Natural killer cell (primary cell): ENCODE measurements around the gene CLEC4F. TPM values are rescaled to one million over a fixed set of nuclear protein-coding genes. Genes with fewer than 3 reads are reported as not detected.

Source experiments
- ATAC-seq, 3 donors: fragments of 150-1000 bp in 2 of 3; fragments of 200-7000 bp in 1 of 3; cut with Tn5 transposase; 1 replicate in 1 of 3; 2 replicates in 2 of 3; pipeline ENCODE4 v1.10.0; 2021; ENCODE audit warnings: mild to moderate bottlenecking in 2 of 3, moderate library complexity in 2 of 3
- DNase-seq, 2 donors: peaks; one replicate each; pipeline versions ENCODE4 v3.0.0 to v3.0.0-alpha.2; 2013 to 2021; ENCODE audit warnings: mixed read lengths in 1 of 2
- H3K27ac ChIP-seq: one replicate; pipeline ENCODE4 v1.5.1; 2013; ENCODE audit warnings: mild to moderate bottlenecking, low read length
- H3K27me3 ChIP-seq: one replicate; pipeline ENCODE4 v1.6.1; 2013; ENCODE audit warnings: low read length; ENCODE audit not compliant: control insufficient read depth, insufficient read depth
- H3K36me3 ChIP-seq: one replicate; pipeline ENCODE4 v1.6.1; 2013; ENCODE audit warnings: low read length; ENCODE audit not compliant: control insufficient read depth, insufficient read depth
- H3K4me1 ChIP-seq: one replicate; pipeline ENCODE4 v1.6.1; 2013; ENCODE audit warnings: low read length; ENCODE audit not compliant: control insufficient read depth, insufficient read depth
- H3K4me3 ChIP-seq: one replicate; pipeline ENCODE4 v1.5.1; 2013; ENCODE audit warnings: low read length
- H3K9me3 ChIP-seq: one replicate; pipeline ENCODE4 v1.6.1; 2013; ENCODE audit warnings: low read length; ENCODE audit not compliant: control insufficient read depth, insufficient read depth
- H3K27ac Mint-ChIP-seq, 2 donors: one replicate each; pipeline ENCODE4 v1.8.0; 2022; ENCODE audit warnings: mild to moderate bottlenecking in 2 of 2, mixed read lengths in 2 of 2, moderate library complexity in 1 of 2
- H3K27me3 Mint-ChIP-seq, 2 donors: one replicate each; pipeline ENCODE4 v1.8.0; 2022; ENCODE audit warnings: low read depth in 2 of 2, mixed read lengths in 2 of 2
- H3K36me3 Mint-ChIP-seq: one replicate; pipeline ENCODE4 v1.8.0; 2022; ENCODE audit warnings: mixed read lengths
- H3K4me1 Mint-ChIP-seq, 2 donors: one replicate each; pipeline ENCODE4 v1.8.0; 2022; ENCODE audit warnings: mixed read lengths in 2 of 2
- H3K4me3 Mint-ChIP-seq: one replicate; pipeline ENCODE4 v1.8.0; 2022; ENCODE audit warnings: mild to moderate bottlenecking, moderate library complexity, mixed read lengths
- H3K9me3 Mint-ChIP-seq, 2 donors: one replicate each; pipeline ENCODE4 v1.8.0; 2022; ENCODE audit warnings: mixed read lengths in 2 of 2
- WGBS: methylation state at CpG from one replicate; pipeline ENCODE4 v1.1.7; 2013; ENCODE audit warnings: missing lambda C conversion rate; ENCODE audit not compliant: insufficient coverage; 5-methylcytosine and 5-hydroxymethylcytosine counted together
- intact Hi-C: fragments of 100-400 bp; cut with micrococcal nuclease; formaldehyde crosslinking; loops from one replicate; pipeline ENCODE4 v1.14.2; 2022
- total RNA-seq, 4 donors: library from RNA; stranded (reverse); fragments of 120-200 nt in 1 of 4; gene quantifications; one replicate each; pipeline versions ENCODE4 v1.2.3 to v1.2.4, GENCODE V29; 2013 to 2022
- TF ChIP-seq, protein P1 (sequence below): fragments of 200-600 bp; IDR thresholded peaks from one replicate; pipeline ENCODE4 v1.8.0; 2022; ENCODE audit warnings: antibody characterized with exemption

Gene CLEC4F
- total RNA-seq, 3 donors from 2014 or later (not counting 1 experiment from before 2014, with no cell fraction given): 0.33 to 1.4 (median 0.39) TPM

DNA sequence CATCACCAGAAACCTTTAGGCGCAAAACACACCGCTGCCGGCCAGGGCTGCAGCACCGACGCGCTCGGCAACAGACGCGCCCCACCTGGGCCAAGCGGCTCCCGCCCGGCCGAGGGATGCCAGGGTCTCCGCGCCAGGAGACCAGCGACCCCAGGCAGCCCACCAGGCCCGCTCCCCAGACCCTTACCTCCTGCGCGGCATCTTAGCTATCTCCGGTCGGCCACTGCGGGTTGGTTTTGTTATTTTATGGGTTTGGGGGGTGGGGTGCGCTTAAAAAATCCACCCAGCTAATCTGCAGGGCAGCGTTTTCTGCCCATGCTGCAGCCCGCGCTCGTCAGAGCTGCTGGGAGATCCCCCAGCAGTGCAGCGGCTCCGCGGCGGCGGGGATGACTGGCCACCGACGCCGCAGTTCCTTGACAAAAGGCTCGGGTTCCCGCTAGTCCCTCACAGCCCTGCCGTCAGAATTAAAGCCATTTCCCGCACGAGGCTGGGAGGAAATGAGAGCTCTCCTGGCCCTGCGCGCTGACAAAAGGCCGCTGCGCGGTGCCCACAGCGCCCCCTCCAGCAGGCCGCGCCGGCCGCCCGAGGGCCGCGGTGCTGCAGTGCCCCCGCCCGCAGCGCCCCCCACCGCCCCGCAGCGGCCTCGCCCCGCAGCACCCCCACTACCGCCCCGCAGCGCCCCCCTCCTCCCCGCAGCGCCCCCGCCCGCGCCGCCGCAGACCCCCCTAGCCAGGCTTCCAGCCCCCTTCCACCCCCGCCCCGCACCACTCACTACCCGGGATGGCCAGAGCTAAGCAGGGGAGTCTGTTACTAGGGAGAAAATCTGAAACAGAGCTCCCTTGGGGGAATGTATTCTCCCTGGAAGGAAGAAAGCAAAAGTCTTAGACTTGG, 52.5 kb downstream of the CLEC4F start, which contains the start of gene ADD2:
ADD2 (minus strand) TSS at position 502 of the 891 bp plus-strand sequence. CDS start 61,792 bp downstream, outside the sequence.
- H3K4me1 Mint-ChIP-seq: peaks cover 19 to 22% of the 10 kb centered on the region in 2 donors
- peak within 1 kb of the TSS; percentile 34 for H3K4me3 ChIP-seq

DNA sequence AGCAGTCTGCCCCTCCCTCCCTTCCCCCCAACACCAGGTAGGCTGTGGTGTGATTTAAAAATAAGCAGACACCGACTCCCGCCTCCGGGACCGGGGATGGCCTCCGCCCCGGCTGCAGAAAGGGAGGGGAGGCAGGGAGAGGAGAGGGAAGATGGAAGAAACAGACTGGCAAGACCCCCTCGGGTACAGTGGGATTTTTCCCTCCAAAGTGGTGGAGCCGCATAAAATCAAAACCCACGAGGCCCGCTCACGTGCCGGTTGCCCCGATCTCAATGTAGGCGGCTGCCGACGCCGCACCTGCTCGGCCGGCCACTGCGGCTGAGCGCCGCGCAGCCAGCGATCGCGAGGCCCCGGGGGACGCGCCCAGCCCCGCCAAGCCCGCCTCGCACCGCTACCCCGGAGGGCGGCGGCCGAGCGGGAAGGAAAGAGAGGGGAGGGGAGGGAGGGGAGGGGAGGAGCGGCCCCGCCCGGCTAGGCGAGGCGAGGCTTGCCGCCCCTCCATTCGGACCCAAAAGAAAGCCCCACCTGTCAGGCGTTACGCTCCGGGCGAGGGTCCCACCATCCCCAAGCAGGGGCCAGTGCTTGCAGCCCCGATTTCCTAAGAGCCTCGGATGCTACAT, 53.2 kb downstream of the CLEC4F start:
- Histone ChIP-seq H3K27me3 (peaks cover 23% of the 10 kb centered on the region), H3K27ac (no peak overlapping the region), H3K9me3 (no peaks in the 10 kb centered on the region), H3K4me3 (peak overlapping the region; percentile 34), H3K36me3 (no peaks in the 10 kb centered on the region), H3K4me1 (peaks cover 14% of the 10 kb centered on the region)
- Mint-ChIP-seq H3K27ac (no peak overlapping the region), H3K4me1 (peaks cover 19 to 22% of the 10 kb centered on the region in 2 donors), H3K36me3 (no peaks in the 10 kb centered on the region), H3K27me3 (peaks cover 48 to 58% of the 10 kb centered on the region in 2 donors), H3K9me3 (no peaks in the 10 kb centered on the region), H3K4me3 (peak overlapping the region; percentile 74)
- 2% methylated on average over 51 of the region's 51 CpGs for WGBS
- DNase-seq (peak; percentile 15 to 28), ATAC-seq (peak in 1 of 3 donors; percentile 16)
- TF ChIP-seq, protein P1, sequence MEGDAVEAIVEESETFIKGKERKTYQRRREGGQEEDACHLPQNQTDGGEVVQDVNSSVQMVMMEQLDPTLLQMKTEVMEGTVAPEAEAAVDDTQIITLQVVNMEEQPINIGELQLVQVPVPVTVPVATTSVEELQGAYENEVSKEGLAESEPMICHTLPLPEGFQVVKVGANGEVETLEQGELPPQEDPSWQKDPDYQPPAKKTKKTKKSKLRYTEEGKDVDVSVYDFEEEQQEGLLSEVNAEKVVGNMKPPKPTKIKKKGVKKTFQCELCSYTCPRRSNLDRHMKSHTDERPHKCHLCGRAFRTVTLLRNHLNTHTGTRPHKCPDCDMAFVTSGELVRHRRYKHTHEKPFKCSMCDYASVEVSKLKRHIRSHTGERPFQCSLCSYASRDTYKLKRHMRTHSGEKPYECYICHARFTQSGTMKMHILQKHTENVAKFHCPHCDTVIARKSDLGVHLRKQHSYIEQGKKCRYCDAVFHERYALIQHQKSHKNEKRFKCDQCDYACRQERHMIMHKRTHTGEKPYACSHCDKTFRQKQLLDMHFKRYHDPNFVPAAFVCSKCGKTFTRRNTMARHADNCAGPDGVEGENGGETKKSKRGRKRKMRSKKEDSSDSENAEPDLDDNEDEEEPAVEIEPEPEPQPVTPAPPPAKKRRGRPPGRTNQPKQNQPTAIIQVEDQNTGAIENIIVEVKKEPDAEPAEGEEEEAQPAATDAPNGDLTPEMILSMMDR: no peak
- intact Hi-C loops: no loop called here

More for the DNA sequence above, 52.5 kb downstream of the CLEC4F start, which contains the start of gene ADD2:
- ATAC-seq: peak; percentile 74 to 88 (median 85)
- Histone ChIP-seq H3K36me3 (no peaks in the 10 kb centered on the region), H3K9me3 (no peaks in the 10 kb centered on the region), H3K27me3 (peaks cover 23% of the 10 kb centered on the region), H3K27ac (no peak within 1 kb of the TSS), H3K4me1 (peaks cover 14% of the 10 kb centered on the region)
- intact Hi-C loops: no loop called here
- TF ChIP-seq, protein P1: peak; percentile 21
- peaks cover 53 to 58% of the 10 kb centered on the region in 2 donors for H3K27me3 Mint-ChIP-seq
- H3K36me3 Mint-ChIP-seq: no peaks in the 10 kb centered on the region
- peak within 1 kb of the TSS in 1 of 2 donors; percentile 67 for H3K27ac Mint-ChIP-seq
- under 1% methylated on average over 55 of the region's 74 CpGs for WGBS
- peak; percentile 50 to 68 for DNase-seq
- no peaks in the 10 kb centered on the region for H3K9me3 Mint-ChIP-seq
- peak within 1 kb of the TSS; percentile 90 for H3K4me3 Mint-ChIP-seq

DNA sequence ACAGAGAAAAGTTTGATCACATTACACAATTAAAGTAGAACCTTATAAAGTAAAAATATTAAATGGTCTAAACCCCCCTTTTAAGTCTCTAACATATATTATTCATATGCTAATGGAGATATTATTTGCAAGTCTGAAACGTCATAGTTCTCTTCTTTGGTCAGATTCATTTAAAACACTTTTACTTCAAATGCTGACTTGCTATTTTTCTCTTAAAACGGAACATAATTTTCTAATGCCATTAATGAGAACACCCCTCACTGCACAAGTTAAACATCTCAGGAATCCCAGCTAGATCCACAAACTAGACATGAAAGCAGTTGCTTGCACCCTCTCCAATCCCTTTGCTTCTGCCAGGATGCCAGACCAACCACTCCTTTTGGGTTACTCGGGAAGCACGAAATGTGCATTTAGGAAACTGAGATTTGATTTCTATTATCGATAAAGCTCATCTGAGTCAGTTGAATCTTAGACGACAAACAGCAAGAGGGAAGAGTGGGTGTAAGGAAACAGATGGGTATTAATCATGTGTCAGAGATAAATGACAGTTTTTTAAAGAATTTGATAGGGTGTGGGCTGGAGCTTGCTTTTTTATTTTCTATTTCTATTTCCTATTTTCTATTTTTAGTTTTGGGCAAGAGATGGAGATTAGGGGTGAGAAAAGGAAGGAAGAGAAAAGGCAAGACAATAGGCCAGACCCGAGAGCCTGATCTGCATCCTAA, 53.9 kb downstream of the CLEC4F start:
- H3K27ac Mint-ChIP-seq: no peak overlapping the region
- Histone ChIP-seq H3K27me3 (peaks cover 23% of the 10 kb centered on the region), H3K4me3 (peak overlapping the region; percentile 14)

More for the DNA sequence above, 53.9 kb downstream of the CLEC4F start:
- intact Hi-C loops: no loop called here
- Mint-ChIP-seq H3K36me3 (no peaks in the 10 kb centered on the region), H3K4me1 (peaks cover 19 to 22% of the 10 kb centered on the region in 2 donors), H3K27me3 (peaks cover 53 to 61% of the 10 kb centered on the region in 2 donors), H3K9me3 (no peaks in the 10 kb centered on the region), H3K4me3 (peak overlapping the region; percentile 74)
- H3K36me3 ChIP-seq: no peaks in the 10 kb centered on the region
- TF ChIP-seq, protein P1: no peak
- DNase-seq: no peak
- peaks cover 14% of the 10 kb centered on the region for H3K4me1 ChIP-seq
- ATAC-seq: no peak
- 11% methylated on average over 6 of the region's 7 CpGs for WGBS
- no peak overlapping the region for H3K27ac ChIP-seq
- no peaks in the 10 kb centered on the region for H3K9me3 ChIP-seq
